H1 (cell line): ENCODE measurements around the gene EPHB1. TPM values are rescaled to one million over a fixed set of nuclear protein-coding genes. Genes with fewer than 3 reads are reported as not detected.

ENCODE experiments used
- PHF8 ChIP-seq: fragments of 200-600 bp; sonication (generic); conservative IDR thresholded peaks from 2 replicates; pipeline ENCODE4 v1.7.1; 2012; ENCODE audit warnings: low read depth, mild to moderate bottlenecking, inconsistent platforms, low read length, moderate library complexity
- SP4 ChIP-seq: IDR thresholded peaks from 2 replicates; pipeline ENCODE4 v1.6.1; 2012; ENCODE audit warnings: low read length, inconsistent platforms
- TBP ChIP-seq: IDR thresholded peaks from 2 replicates; pipeline ENCODE4 v1.6.1; 2011; ENCODE audit warnings: low read depth, low read length, improper control_type of control experiment
- polyA plus RNA-seq, 7 experiments: library from polyadenylated mRNA; depleted of rRNA in 3 of 7; stranded (reverse) in 5 of 7; unstranded in 2 of 7; fragments of >200 nt in 5 of 7; fragments of 200-250 nt in 2 of 7; gene quantifications; 1 replicate in 5 of 7; 2 replicates in 1 of 7; 4 replicates in 1 of 7; pipeline versions ENCODE4 v1.2.1 to v1.2.3, GENCODE V29; 2011 to 2013; ENCODE audit warnings: missing spikeins in 2 of 7, mixed read lengths in 2 of 7
- total RNA-seq: library from RNA; stranded (reverse); fragmentation: NEBNext Ultra II Directional; extraction: Animal tissue kit (Norgen Biotek cat#: 25700); gene quantifications from 2 replicates; pipeline ENCODE4 v1.2.1, GENCODE V29; 2021
- TF ChIP-seq, protein P1 (sequence below), 3 experiments: IDR thresholded peaks; 1 replicate in 2 of 3; 2 replicates in 1 of 3; pipeline versions ENCODE4 v1.5.1 to v1.6.1; 2011; ENCODE audit warnings: low read length in 3 of 3, mild to moderate bottlenecking in 3 of 3, inconsistent platforms in 2 of 3, low read depth in 1 of 3, moderate library complexity in 1 of 3; ENCODE audit not compliant: insufficient read depth in 1 of 3; ENCODE audit errors: control extremely low read depth in 1 of 3

Gene EPHB1
- total and polyA plus RNA-seq, 2 of the 8 experiments (the other 6 are each of a cell fraction or from before 2014, with no cell fraction given): 3.5 to 5.9 TPM

DNA sequence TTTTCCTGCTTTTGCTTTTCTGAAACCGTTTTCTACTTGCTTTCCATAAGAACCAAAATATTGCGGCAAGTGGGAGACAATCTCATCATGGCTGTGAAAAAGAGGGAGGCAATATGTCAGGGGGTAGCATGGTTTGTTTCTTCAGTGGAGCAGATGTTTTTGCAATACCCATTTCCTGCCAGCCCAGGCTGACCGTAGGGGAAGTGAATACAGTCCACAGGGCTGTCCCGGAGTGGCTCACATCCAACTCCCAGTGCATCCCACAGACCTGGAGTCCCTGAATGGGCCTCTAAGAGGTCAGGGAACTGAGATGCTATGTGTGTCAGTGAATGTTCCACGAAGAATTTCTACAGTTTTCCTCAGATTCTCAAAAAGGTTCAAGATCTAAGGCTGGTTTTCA lies 69.6 kb downstream of the EPHB1 start (continued):
- TF ChIP-seq, protein P1, sequence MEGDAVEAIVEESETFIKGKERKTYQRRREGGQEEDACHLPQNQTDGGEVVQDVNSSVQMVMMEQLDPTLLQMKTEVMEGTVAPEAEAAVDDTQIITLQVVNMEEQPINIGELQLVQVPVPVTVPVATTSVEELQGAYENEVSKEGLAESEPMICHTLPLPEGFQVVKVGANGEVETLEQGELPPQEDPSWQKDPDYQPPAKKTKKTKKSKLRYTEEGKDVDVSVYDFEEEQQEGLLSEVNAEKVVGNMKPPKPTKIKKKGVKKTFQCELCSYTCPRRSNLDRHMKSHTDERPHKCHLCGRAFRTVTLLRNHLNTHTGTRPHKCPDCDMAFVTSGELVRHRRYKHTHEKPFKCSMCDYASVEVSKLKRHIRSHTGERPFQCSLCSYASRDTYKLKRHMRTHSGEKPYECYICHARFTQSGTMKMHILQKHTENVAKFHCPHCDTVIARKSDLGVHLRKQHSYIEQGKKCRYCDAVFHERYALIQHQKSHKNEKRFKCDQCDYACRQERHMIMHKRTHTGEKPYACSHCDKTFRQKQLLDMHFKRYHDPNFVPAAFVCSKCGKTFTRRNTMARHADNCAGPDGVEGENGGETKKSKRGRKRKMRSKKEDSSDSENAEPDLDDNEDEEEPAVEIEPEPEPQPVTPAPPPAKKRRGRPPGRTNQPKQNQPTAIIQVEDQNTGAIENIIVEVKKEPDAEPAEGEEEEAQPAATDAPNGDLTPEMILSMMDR (IDR thresholded peaks at IDR 0.05; ENCODE audit: control extremely low read depth in 1 of 3, insufficient read depth in 1 of 3, low read depth in 1 of 3, low read length in 3 of 3): no peak
- TF ChIP-seq PHF8 (no peak), TBP (no peak), SP4 (no peak)
